ENCODE data around the gene UAP1. TPM values are rescaled to one million over a fixed set of nuclear protein-coding genes. Genes with fewer than 3 reads are reported as not detected.

Gene UAP1
- total RNA-seq, 2 donors from 2014 or later: 36.4 to 39.4 TPM

- WGBS, 2 experiments (ENCODE audit: insufficient coverage in 1 of 2, insufficient read length in 1 of 2): 90 to 94% methylated on average over 4 of the region's 4 CpGs
- no peaks in the 10 kb centered on the region for H3K27me3 ChIP-seq (ENCODE audit: control insufficient read depth, insufficient read depth, low read length, poor library complexity, severe bottlenecking)
- H3K4me3 Mint-ChIP-seq: no peak overlapping the region
These were observed 84.1 kb downstream of the UAP1 start for GRCh38 chr1:162645666-162646065.

GRCh38 chr1:162649583-162649982 is 88.1 kb downstream of the UAP1 start:
- Mint-ChIP-seq H3K4me3 (no peak overlapping the region), H3K27ac (no peak overlapping the region), H3K27me3 (ENCODE audit: insufficient read depth) (no peaks in the 10 kb centered on the region), H3K36me3 (ENCODE audit: low read depth) (no peaks in the 10 kb centered on the region), H3K9me3 (no peaks in the 10 kb centered on the region), H3K4me1 (no peaks in the 10 kb centered on the region)
- Histone ChIP-seq H3K9ac (ENCODE audit: extremely low read depth, low read length, poor library complexity, severe bottlenecking) (no peak overlapping the region), H3K27ac (ENCODE audit: low read depth, low read length) (no peak overlapping the region), H3K27me3 (ENCODE audit: control insufficient read depth, insufficient read depth, low read length, poor library complexity, severe bottlenecking) (no peaks in the 10 kb centered on the region), H3K9me3 (ENCODE audit: control insufficient read depth, low read length) (no peaks in the 10 kb centered on the region), H3K4me1 (ENCODE audit: control insufficient read depth, insufficient read depth, low read length) (no peaks in the 10 kb centered on the region), H3K36me3 (ENCODE audit: control insufficient read depth, insufficient read depth, low read length) (no peaks in the 10 kb centered on the region), H3K4me3 (ENCODE audit: low read length) (no peak overlapping the region)
- WGBS, 2 experiments (ENCODE audit: insufficient coverage in 1 of 2, insufficient read length in 1 of 2): 90% methylated on average over 2 to 3 of the region's 3 CpGs
- TF ChIP-seq, protein P1, sequence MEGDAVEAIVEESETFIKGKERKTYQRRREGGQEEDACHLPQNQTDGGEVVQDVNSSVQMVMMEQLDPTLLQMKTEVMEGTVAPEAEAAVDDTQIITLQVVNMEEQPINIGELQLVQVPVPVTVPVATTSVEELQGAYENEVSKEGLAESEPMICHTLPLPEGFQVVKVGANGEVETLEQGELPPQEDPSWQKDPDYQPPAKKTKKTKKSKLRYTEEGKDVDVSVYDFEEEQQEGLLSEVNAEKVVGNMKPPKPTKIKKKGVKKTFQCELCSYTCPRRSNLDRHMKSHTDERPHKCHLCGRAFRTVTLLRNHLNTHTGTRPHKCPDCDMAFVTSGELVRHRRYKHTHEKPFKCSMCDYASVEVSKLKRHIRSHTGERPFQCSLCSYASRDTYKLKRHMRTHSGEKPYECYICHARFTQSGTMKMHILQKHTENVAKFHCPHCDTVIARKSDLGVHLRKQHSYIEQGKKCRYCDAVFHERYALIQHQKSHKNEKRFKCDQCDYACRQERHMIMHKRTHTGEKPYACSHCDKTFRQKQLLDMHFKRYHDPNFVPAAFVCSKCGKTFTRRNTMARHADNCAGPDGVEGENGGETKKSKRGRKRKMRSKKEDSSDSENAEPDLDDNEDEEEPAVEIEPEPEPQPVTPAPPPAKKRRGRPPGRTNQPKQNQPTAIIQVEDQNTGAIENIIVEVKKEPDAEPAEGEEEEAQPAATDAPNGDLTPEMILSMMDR (conservative IDR thresholded peaks at IDR 0.05): no peak
- no peak for DNase-seq

More at GRCh38 chr1:162645666-162646065, 84.1 kb downstream of the UAP1 start:
- H3K9me3 Mint-ChIP-seq: no peaks in the 10 kb centered on the region
- no peaks in the 10 kb centered on the region for H3K9me3 ChIP-seq (ENCODE audit: control insufficient read depth, low read length)
- H3K9ac ChIP-seq (ENCODE audit: extremely low read depth, low read length, poor library complexity, severe bottlenecking): no peak overlapping the region
- no peaks in the 10 kb centered on the region for H3K27me3 Mint-ChIP-seq (ENCODE audit: insufficient read depth)
- TF ChIP-seq, protein P1 (conservative IDR thresholded peaks at IDR 0.05): no peak
- H3K4me1 Mint-ChIP-seq: no peaks in the 10 kb centered on the region
- no peaks in the 10 kb centered on the region for H3K4me1 ChIP-seq (ENCODE audit: control insufficient read depth, insufficient read depth, low read length)
- no peak overlapping the region for H3K27ac ChIP-seq (ENCODE audit: low read depth, low read length)
- no peak overlapping the region for H3K4me3 ChIP-seq (ENCODE audit: low read length)
- no peaks in the 10 kb centered on the region for H3K36me3 ChIP-seq (ENCODE audit: control insufficient read depth, insufficient read depth, low read length)
- no peak for DNase-seq
- H3K27ac Mint-ChIP-seq: no peak overlapping the region
- H3K36me3 Mint-ChIP-seq (ENCODE audit: low read depth): no peaks in the 10 kb centered on the region

Other genes starting within 250 kb of the UAP1 start
- gene SPATA46, start 184.9 kb upstream of the UAP1 start, total RNA-seq: not detected
- gene C1orf226, start 180.0 kb upstream of the UAP1 start, total RNA-seq: 1 to 10 TPM; 5.1 to 6.2 TPM
- not detected for gene SH2D1B, start 149.6 kb upstream of the UAP1 start, total RNA-seq
- 10 to 100 TPM; 19.2 to 26.0 TPM for gene UHMK1, start 63.9 kb upstream of the UAP1 start, total RNA-seq
- gene DDR2, start 70.7 kb downstream of the UAP1 start, total RNA-seq: under 1 TPM; 0.26 to 0.55 TPM
- 10 to 100 TPM; 30.0 to 33.2 TPM for gene HSD17B7, start 229.0 kb downstream of the UAP1 start, total RNA-seq

All from endodermal cell (in vitro differentiated cells).